Mammary epithelial cell (primary cell): ENCODE measurements around the gene GRM8.

Experiments used
- CTCF ChIP-seq, 2 donors: IDR thresholded peaks in 1 of 2; conservative IDR thresholded peaks in 1 of 2; 2 replicates each; pipeline ENCODE4 v1.5.1; 2011 to 2012; ENCODE audit warnings: inconsistent platforms in 2 of 2, low read length in 2 of 2, mild to moderate bottlenecking in 2 of 2, control low read depth in 1 of 2, low read depth in 1 of 2; ENCODE audit not compliant: insufficient read depth in 1 of 2; ENCODE audit errors: extremely low read depth in 1 of 2
- EZH2 ChIP-seq: IDR thresholded peaks from 2 replicates; pipeline ENCODE4 v1.6.1; 2012; ENCODE audit warnings: low read length, inconsistent platforms, borderline replicate concordance

DNA sequence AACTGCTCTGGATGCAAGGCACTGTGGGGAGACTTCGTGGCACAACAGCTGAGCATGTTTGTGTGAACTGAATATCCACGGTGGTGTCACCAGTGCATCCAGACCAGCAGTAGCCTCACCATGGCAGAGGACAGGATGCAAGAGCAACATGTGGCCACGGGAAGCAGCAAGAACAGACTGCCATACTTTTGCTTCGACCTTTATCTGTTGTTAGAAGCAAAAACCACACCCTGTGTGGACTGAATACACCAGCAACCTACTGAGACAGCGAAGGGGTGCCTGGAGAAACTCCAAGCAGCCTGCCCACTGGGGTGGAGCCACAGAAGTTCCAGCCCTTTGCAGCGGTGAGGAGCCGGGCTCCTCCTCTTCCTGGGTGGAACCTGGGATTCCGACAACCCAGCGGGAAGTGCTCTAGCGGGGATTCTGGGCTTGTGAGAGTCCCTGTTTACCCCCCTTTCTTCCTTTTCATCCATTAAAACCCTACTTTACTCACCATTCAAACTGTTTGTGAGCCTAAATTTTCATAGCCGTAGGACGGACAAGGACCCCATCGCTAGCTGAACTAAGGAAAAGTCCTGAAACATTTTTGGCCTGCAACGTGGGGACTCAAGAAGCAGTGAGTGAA is 584.9 kb downstream of the GRM8 start:
- TF ChIP-seq CTCF (conservative IDR thresholded peaks at IDR 0.05 in 1 of 2, IDR thresholded peaks at IDR 0.05 in 1 of 2; ENCODE audit: extremely low read depth in 1 of 2, insufficient read depth in 1 of 2, low read depth in 1 of 2, low read length in 2 of 2) (no peak), EZH2 (no peak)
